Measurements from ENCODE around the gene RUBCNL.

The RUBCNL gene

DNA sequence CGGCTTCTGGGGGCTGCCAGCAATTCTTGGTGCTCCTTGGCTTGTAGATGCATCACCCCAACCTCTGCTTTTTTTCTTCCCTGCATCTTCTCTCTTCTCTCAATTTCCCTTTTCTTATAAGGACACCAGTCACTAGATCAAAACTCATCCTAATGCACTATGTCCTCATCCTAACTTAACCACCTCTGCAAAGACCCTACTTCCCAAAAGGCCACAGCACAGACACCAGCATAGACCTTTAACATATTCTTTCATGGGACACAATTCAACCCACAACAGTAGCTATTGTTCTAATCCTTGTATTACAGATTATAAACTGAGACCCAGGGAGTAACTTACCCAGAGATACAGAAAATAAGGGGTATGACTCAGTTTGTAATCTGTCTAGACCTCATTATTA lies 47.0 kb downstream of the RUBCNL start:
- no peak for DNase-seq

DNA sequence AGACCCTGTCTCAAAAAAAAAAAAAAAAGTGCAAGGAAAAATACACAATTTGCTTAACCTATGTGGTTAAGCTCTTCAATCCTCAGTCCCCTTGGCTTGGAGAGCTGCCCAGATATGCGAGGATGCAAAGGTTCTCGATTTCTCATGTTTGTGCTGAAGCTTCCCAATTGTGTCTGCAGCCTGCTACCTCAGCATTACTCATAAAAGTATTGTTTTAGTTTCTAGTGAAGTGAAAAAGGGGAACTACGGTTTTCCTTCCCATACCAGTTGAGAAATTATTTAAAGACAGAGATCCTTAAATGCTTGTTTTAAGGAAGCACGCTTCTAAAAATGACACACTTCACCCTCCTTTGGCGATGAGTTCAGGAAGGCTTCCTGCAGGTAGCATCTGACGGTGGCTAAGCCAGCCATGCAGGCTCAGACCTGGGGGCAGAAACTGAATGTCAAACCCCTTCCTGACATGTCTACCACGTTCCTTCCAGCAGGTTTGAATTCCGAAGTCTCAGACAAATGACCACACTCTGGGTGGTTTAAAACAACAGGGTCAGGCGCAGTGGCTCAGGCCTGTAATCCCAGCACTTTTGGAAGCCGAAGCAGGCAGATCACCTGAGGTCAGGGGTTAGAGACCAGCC lies 47.9 kb downstream of the RUBCNL start:
- no peak for DNase-seq

DNA sequence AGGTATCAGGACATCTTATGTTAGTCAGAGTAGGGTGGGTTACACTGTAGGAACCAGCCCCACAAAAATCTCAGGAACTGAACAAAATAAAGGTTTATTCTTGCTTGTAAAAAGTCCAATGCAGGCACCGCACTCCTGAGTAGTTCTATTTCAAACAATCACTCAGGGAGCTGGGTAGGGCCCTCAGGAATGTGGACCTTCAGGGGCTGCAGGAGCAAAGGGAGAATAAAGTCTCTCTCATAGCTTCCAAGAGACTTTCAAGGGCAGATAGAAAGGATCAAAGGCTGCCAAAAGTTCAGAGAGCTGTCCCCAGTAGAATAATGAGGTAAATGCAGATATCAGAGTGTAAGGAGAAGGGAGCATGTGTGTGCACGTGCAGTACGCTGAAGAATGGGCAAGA lies 49.4 kb downstream of the RUBCNL start:
- DNase-seq: no peak

DNA sequence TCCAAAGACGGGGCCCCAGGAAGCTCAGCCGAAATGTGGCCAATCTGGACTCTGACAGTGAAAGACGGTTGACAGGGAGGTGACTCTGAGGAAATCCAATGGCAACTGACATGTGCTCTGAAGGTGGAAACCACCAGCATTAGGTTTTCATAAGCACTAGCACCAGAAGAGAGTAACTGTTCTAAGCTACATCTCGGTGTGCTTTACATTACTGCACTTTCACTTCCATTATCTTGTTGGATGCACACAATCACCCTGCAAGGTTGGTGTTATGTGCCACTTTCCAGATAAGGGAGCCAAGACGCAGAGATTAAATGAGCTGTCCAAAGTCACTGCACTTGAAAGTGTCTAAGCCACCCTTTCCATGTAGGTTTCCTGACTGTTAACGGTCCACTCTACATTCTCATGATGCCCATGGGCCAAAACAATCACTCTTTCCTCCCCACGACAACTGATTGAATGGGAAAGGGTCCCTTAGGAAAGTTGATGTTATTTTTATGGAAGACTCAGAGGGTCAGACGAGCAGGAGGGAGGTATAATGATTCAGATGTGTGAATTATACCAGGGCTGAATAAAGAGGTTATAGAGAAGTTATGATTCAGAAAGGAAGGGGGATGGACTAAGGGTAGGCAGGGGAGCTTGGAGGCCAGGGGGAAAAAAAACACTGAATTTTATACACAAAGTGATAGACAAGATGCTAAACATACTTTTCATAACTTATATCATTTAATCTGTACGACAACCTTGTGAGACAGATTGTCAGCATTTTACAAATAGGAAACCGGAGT lies 52.8 kb downstream of the RUBCNL start:
- DNase-seq: no peak

DNA sequence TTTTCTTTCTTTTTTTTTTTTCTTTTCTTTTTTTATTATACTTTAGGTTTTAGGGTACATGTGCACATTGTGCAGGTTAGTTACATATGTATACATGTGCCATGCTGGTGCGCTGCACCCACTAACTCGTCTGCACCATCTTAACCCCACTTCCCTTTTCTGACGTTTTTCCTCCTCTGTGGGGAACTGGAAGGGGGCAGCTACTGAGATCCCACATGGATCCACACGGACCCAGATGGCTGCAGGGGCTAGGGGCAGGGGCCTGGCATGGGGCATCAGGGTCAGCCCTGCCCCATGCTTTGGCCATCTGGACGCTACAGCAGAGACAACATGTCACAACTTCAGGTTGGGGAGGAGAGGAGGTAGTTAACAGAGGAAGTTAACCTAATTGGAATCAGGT lies 54.3 kb downstream of the RUBCNL start:
- DNase-seq: no peak

DNA sequence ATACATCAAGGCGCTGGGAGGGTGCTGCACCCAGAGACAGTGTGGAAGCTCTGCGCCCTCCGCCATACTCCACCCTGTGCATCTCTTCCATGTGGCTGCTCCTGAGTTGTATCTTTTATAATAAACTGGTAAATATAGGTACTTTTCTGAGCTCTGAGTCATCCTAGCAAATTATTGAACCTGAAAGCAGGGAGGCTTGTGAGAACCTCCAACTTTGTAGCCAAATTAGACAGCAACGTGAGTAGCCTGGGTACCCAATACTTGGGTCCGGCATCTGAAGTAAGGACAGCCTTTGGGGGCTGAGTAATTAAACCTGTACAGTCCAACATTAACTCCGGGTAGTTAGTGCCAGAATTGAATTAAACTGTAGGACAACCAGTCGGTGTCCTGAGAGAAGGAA lies 57.4 kb downstream of the RUBCNL start:
- no peak for DNase-seq

DNA sequence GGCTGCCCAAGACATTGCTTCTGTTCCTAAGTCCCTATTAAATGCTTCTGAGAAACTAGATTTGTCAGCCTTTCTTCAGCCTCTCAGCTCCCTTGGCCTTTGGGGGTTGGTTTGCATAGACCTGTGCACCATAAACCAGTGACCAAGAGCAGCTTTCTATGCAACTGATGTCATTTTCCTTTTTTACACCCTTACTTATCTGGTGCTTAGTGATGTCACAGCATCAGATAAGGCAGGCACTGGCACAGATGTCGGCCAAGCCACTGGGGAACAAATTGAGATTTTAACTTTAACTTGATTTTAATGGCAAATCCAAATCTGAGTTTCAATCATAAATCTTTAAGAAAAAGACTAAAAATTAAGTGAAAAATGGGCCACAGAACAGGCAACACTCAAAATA lies 59.8 kb downstream of the RUBCNL start:
- no peak for DNase-seq

DNA sequence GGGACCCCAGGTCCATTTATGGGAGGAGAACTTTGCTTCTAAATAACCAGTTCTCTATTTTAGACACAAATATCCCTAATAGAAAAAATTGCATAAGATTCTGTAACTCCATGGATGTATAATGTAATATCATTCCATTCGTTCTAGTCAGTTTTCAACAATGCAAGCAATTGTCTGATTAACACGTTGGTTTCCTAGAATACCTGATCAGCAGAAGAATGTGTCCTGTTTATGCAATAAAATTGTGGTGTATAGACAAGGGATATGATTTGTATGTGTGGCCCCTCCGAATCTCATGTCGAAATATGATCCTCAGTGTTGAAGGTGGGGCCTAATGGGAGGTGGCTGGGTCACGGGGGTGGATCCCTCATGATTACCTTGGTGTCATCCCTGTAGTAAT lies 62.1 kb downstream of the RUBCNL start:
- no peak for DNase-seq

DNA sequence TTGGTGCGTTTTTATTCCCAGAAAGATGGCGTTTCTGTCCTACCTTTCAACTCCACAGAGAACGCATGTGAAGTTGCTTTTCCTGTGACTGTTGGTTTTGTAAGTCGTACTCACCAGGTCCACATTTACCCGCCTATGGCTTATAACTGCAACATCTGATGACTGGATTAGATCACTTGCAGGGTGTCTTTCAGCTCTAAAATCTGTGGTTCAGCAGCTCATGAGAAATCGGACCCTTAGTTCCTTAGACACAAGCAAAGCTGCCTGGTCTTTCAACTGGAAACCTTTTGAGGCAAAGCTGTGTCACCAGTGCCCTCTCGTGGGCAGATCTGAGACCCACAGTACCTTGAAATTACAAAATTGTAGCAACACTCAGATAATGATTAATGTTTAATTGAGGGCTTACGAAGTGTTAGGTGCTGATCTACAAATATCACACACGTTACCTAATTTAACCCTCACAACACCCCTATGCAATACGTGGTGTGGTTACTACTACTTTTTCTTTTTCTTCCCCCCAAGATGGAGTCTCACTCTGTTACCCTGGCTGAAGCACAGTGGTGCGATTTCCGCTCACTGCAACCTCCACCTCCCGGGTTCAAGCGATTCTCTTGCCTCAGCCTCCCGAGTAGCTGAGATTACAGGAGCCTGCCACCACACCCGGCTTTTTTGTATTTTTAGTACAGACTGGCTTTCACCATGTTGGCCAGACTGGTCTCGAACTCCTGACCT lies 65.4 kb downstream of the RUBCNL start:
- DNase-seq: no peak

DNA sequence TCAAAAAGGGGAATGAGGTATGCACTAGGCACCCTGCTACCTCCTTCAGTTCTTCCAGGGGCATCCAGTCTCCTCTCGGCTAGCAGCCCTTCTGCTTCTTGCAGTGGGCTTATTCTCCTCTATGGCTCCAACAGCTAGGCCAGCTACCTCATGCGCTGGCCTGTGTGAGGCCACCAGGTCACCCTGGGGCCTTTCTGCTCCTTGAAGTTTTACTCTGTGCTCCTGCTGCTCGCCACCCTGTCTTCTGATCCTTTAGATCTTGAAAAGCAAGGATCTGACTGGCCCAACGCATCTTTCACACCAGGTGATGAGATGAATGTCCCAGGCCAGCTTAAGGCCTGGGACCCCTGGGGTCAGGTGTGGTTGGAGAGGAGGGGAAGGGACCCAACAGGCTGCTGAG lies 66.2 kb downstream of the RUBCNL start:
- no peak for DNase-seq

DNA sequence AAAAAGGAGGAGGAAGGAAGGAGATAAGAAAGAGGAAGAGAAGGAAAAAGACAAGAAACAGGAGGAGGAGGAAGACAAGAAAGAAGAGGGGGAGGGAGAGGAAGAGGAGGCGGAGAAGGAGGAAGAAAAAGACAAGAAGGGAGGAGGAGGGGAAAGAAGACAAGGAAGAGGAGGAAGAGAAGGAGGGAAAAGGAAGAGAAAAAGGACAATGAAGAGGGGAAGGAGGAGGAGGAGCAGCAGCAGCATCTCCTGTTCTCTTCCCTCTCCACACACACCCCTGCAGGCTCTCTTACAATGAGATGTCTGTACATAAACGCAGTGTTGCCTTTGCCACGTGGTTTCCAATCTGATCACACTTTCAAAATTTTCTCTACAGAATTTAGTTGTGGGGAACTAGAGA lies 66.6 kb downstream of the RUBCNL start:
- DNase-seq: no peak

DNA sequence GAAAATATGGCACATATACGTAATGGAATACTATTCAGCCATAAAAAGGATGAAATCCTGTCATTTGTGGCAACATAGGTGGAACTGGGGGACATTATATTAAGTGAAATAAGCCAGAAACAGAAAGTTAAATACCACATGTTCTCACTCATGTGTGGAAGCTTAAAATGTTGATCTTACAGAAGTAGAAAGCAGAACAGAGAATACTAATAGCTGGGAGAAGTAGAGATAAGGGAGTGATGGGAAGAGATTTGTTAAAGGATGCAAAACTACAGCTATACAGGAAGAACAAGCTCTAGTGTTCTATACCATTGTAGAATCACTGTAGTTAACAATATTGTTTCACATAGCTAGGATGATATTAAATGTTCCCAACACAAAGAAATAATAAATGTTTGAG lies 68.1 kb downstream of the RUBCNL start:
- no peak for DNase-seq

DNA sequence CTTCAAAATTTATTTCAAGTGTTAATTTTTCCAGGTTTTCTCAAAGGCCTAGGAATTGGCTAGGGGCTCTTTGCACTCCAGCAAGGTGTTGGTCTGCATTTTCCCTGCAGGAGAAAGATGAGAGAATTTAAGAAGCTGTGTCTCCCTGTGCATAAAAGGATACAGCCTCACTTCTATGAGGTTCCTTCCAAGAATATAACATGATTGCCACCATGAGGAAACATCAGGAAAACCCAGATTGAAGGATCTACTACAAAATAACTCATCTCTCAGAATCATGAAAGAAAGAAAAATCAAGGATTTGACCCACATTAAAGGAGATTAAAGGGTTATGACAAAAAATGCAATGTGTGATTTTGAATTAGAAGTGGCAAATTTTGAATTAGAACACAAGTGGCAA lies 69.9 kb downstream of the RUBCNL start:
- no peak for DNase-seq

DNA sequence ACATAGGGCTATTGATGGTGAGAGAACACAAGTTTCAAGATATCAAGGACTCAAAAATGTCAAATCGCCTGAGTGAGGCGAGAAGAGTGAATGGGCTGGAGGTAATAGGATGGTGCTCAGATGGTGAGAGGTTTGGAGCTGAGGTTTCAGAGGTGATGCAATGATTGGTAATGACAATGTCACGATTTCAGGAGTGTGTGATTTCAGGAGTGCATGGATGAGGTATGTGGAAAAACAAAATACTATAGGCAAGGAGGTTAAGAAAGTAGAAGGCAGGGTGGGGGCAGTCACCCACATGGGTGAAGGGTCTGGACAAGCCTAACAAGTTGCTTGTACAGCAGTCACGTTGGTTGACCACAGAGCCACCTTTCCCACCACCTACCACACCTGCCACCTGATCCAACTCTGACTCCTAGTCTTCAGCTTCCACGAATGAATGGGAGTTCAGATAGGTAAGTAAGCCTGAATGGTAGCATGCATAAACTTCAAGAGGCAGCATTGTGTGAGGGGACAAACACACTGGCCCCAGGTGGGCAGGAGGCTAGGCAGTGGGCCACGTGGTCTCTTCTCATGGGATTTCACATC lies 71.5 kb downstream of the RUBCNL start:
- no peak for DNase-seq

DNA sequence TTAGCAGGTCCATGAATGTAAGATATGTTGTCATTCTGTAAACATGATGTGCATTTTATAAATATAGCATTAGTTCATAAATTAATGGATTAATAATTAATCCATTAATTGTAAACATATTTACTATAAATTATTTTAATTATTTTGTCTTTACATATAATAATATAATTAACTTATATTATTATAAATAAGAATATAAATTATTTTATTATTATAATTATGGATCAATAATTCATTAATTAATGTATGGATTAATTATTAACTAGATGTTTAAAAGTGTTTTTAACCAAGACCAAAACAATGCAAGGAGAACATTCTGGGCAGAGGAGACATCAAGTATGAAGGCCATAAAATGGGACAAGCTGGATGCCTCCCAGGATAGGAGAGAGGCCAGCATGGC lies 72.0 kb downstream of the RUBCNL start:
- DNase-seq: no peak

DNA sequence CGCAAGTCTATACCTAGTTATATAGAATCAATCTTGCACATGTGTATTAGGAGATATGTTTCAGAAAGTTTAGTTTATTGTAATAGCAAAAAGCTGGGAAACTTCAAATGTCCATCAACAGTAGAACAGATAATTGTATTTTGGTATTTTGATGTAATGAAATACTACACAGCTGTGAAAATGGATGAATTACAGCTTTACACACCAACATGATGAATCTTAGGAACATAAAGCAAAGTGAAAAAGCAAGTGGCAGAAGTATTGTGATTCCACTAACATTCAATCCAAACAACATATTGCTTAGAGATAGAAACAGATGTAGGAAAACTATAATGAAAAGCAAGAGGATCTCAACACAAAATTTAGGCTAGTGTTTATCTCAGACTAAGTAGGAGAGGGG lies 72.5 kb downstream of the RUBCNL start:
- no peak for DNase-seq

DNA sequence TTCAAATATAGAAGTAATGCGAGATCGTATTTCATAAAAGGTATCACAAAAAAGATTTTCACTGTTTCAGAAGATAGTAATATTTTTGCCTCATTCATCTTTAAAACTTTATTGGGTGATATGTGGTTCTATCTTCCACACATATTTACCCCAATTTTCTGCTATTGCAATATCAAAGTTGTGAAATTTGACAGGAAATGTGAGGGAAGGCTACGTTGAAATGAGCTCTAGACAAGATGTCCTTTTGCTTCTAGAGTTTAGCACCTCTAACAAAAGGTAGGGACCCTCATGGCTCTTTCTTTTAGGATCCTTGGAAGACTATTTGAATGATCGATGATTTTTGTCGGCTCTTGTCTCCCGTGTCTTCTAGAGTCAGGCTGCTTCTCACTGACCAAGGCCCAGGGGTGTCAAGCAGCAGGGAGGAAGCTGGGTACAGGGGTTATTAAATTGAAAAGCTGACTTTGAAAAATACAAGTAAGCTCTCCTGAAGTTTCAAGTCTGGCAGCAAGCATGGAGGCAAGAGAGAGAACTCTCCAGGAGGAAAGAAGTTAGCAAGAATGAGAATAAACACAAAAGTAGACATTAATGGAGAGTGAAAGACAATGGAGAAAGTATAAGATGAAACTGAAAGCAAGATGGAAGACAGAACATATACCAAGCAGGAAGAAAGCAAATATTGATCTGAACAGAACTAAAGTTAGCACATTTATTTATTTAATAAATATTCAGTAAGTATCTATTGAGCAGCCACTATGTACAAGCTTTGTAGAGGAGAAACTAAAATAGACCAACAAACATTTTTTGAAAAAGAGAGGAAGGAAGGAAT lies 73.4 kb downstream of the RUBCNL start:
- DNase-seq: no peak

DNA sequence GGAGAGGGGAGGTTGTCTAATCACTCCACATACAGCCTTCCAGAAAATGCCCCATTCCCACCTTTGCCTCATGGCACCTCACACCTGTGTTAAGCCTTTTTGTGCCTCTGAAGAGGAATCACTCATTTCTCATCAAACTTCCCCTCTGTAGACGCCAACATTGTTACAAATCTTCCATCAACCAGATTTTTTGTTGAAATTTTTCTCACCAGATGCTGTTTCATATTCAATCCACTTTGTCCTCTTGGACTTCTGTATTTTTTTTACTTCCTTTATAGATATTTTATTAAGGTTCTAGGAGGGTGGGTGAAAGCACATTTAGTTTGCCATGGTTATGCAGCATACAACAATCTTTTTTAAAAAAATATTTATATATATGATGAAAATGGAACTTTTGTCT lies 74.0 kb downstream of the RUBCNL start:
- no peak for DNase-seq

DNA sequence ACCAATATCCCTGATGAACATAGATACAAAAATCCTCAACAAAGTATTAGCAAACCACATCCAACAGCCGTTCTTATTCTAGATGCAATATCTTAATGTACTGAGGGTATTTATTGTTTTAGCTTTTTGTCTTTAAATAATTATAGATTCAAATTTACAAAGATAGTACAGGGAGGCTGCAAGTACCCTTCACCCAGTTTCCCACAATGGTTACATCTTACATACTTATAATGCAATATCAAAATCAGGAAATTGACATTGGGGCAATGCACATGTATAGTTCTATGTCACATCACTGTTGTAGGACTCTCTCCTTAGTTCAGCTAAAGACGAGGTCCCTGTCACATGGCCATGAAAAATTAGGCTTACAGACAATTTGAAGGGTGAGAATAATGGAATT lies 75.8 kb downstream of the RUBCNL start:
- DNase-seq: no peak

DNA sequence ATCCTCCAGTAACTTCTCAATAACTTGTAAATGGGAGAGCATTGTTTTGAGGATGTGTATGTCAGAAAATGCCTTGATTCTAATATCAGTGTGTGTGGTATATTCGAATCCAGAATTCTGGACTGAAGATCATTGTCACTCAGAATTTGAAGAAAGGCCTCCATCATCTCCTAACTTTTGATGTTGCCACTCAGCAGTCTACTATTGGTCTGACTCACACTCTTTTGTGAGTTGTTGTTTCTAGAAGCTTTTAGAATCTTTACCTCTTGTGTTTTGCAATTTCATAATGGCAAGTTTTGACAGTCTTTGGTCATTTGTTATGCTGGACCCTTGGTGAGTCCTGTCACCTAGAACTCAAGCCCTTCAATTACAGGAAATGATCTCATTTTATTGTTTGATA lies 77.0 kb downstream of the RUBCNL start:
- DNase-seq: no peak

DNA sequence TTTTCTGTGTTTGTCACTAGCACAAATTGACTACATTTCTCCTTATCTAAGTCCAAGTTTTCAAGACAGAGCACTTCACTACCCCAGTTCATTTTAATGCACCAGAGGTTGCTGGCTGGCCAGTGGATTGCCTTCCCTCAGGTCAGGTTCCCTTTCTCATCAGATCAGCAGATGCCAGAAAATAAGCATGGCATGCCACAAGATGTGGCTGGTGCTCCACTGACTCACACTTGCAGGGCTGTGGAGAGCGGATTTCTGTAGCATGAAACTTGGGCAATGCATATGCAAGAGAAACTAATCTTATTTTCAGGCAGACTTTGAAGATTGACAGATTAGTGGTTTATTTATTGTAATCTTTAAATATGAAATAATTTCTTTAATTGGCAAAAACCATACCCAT lies 79.5 kb downstream of the RUBCNL start:
- DNase-seq: no peak

DNA sequence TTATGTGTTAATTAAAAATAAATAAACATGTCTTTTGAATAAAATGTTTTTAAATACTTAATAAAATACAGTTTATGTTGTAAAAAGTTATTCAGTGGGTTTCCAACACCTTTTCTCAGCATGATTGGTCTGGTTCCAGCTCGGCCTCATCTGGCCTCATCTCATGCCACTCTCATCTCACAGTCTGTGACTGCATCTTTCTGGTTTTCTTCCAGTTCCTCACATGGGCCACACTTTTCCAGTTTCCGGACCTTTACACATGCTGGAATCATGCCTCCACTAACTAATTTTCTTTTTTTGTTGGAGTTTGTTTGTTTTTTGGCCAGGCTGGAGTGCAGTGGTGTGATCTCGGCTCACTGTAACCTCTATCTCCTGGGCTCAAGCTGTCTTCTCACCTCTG lies 82.5 kb downstream of the RUBCNL start:
- DNase-seq: no peak
